Stimulated activated naive CD8-positive, alpha-beta T cell treated with anti-CD3 and anti-CD28 coated beads, Interleukin-15, Interleukin-2, amounts not matched to agents 100 U/mL and 50 U/mL, for 24 hours (primary cell): ENCODE results near the gene PBX4.

ENCODE experiments used
- ATAC-seq: fragments of 150-1000 bp; cut with Tn5 transposase; one replicate; pipeline ENCODE4 v1.10.0; 2021
- DNase-seq: peaks from one replicate; pipeline ENCODE4 v3.0.0; 2021

The PBX4 gene

DNA sequence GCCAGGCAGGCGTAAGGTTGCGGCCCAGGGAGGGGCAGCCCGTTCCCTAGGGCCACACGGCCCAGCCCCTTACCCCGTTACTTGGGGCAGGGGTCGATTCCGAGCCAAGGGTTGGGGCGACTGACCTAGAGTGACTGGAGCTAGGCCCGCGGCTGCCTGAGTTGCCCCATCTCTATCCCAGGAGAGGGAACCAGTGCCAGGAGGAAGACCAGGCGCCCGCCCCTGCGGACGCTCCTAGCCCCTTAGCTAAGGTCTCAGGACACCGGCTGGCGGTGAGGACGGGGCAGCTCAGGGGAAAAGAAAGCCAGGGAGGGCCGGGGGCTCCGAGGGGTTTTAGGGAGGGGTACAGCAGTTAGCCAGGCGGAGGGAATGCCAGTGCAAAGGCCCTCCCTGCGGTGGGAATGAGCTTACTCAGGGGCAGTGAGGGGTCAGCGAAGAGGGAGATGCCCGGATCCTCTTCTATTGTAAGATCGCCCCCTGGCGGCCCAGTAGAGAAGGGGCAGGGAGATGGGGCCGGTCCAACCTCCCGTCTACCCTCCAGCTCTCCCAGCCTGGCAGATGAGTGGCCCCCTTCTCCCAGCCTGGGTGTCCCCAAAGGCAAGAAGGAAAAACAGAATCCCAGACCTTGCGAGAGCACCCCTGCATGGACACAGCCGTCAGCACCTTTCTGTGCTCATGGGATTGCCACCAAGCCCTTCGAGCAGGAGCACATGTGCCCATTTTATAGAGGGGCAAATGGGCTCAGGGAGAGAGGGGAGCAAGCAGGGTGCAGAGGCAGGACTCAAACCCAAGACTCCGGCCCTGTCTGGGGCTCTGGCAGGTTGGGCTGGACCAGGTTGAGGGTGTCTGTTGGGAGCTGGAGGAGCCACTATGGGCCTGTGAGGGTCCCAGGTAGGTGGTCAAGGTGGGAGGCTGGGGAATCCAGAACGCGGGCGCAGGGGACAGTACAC lies 64.1 kb downstream of the PBX4 start:
- DNase-seq: peak; percentile 79
- peak; percentile 40 for ATAC-seq

- ATAC-seq: no peak
- no peak for DNase-seq
Measured at GRCh38 chr19:19553670-19554069, 64.8 kb downstream of the PBX4 start.

DNA sequence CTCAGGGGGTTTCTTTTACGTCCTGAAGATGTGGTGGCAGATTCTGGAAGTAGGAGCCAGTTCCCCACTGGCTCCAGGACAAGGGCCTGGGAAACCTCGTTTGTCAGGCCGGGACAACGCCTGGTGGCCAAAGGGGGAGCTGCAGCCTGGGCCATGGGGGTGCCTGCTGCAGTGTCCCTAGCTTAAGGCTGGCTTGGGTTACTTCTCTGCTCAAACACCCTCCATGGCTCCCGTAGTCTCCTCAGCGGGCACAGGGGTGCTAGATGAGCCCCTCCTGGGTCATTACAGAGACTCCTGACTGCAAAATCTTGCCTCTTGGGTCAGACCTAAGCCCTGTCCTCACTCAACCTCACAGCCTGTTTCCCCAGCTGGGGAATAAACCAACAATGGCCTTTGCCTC lies 65.7 kb downstream of the PBX4 start:
- DNase-seq (peak; percentile 50), ATAC-seq (no peak)

- no peak for DNase-seq
- ATAC-seq: no peak
Measured at GRCh38 chr19:19551853-19552192, 66.7 kb downstream of the PBX4 start.

DNA sequence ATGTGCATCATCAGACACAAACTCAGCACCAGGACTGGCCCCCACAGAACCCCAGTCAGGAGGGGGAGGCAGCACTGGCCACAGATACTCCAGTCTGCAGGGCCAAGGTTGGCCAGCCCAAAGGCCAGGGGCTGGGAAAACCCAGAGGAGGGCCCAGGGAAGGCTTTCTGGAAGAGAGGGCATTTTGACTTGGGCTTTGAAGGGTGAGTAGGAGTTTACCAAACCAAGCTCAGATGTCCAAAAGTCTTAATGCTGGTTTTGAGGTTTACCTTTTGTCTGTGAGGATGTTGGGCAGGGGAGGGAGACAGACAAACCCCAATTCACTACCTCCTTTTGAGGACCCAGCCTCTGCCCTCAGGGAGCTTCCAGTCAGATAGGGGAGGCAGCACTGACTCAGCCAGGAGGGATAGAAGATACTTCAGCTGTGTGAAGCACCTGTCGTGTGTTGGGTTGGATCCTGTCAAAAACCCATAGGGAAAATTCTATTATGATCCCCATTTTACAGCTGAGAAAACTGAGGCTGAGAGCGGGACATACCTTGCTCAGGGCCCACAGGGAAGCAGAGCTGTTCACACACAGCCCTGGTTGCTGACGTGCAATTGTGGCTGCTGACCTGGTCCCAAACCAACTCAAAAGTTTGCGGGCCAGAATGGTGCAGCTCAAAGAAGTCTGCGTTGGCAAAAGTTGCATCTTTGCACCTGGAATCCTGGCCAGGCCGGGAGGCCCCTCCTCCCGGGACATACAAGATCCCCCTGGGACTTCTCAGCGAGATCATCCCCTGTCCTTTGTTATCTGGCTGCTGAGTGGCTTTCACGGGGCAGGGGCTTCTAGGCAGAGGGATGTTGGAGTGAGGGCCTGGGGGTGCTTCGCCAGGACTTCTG lies 67.3 kb downstream of the PBX4 start:
- ATAC-seq (no peak), DNase-seq (no peak)

DNA sequence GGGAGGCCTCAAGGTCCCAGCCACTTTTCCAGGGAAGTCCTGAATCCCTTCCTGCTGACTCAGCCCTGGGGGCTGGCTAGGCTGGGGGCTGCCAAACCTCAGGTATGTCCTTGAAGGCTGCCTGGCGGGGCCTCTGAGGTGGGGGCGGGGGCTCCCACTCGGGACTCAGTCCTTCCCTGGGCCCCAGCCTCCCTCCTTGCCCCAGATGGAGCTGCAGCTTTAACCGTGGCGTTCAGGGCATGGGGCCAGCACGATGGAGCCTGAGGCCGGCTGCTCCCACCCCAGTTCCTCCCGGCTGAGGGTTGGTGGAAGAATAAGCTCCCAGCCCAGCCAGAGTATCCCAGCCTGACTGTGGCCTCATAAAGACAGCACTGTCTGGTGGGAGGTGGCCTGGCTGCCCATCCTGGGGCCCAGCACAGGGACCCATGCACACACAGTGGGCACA lies 68.0 kb downstream of the PBX4 start:
- DNase-seq: no peak
- no peak for ATAC-seq

GRCh38 chr19:19549804-19550464 lies 68.6 kb downstream of the PBX4 start:
- no peak for ATAC-seq
- DNase-seq: no peak

DNA sequence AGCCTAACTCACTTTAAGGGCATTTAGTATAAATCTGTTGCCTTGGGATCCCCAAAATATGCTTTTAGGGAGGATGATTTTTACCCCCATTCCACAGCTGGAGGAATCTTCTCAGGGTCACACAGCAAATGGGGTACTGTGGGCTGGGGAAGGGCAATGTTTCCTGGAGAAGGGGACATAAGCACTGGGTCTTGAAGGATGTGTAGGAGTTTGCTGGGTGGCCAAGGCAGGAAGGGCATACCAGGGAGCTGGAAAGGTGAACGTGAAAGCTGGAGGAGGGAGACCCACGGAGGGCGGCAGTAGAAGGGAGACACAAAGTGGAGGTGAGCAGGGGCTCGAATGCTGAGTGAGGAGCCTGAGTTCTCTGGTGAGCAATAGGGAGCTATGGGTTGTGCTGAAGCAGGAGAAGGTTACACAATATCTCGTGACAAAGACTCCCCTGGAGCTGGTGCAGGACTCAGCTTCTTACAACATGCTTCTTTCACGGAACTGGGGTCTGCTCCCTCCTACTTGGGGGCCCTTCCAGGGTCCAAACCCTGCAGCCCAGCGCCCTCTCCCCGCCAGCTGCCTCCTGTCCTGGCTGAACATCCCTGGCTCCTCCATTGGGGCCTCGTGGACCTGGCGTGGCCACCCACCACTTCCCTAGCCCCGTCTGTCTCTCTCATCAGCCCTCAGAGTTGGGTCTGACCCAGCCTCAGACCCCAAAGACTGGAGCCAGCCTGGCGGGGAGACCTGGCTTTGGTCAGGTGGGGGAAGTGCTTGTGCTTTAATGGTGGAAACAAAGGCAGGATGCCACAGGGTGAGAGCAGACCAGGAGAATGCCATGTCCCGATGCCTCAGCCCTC lies 69.3 kb downstream of the PBX4 start:
- ATAC-seq (no peak), DNase-seq (no peak)

- ATAC-seq (no peak), DNase-seq (no peak)
Measured at GRCh38 chr19:19547674-19548336, 70.7 kb downstream of the PBX4 start.

GRCh38 chr19:19546751-19547162 lies 71.7 kb downstream of the PBX4 start:
- DNase-seq (no peak), ATAC-seq (no peak)

GRCh38 chr19:19545707-19546106 lies 72.8 kb downstream of the PBX4 start:
- DNase-seq (no peak), ATAC-seq (no peak)

DNA sequence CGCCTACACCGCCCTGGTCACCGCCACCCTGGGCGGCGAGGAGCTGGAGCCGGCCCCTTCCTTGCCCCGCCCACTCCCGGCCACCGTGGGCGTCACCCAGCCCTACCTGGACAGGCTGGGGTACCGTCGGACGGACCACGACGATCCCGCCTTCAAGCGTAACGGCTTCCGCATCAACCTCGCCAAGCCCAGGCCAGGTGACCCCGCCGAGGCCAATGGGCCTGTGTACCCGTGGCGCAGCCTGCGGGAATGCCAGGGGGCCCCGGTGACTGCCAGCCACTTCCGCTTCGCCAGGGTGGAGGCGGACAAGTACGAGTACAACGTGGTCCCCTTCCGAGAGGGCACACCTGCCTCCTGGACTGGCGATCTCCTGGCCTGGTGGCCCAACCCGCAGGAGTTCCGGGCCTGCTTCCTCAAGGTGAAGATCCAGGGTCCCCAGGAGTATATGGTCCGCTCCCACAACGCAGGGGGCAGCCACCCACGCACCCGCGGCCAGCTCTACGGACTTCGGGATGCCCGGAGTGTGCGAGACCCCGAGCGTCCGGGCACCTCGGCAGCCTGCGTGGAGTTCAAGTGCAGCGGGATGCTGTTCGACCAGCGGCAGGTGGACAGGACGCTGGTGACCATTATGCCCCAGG lies 73.4 kb downstream of the PBX4 start:
- no peak for ATAC-seq
- DNase-seq: no peak

DNA sequence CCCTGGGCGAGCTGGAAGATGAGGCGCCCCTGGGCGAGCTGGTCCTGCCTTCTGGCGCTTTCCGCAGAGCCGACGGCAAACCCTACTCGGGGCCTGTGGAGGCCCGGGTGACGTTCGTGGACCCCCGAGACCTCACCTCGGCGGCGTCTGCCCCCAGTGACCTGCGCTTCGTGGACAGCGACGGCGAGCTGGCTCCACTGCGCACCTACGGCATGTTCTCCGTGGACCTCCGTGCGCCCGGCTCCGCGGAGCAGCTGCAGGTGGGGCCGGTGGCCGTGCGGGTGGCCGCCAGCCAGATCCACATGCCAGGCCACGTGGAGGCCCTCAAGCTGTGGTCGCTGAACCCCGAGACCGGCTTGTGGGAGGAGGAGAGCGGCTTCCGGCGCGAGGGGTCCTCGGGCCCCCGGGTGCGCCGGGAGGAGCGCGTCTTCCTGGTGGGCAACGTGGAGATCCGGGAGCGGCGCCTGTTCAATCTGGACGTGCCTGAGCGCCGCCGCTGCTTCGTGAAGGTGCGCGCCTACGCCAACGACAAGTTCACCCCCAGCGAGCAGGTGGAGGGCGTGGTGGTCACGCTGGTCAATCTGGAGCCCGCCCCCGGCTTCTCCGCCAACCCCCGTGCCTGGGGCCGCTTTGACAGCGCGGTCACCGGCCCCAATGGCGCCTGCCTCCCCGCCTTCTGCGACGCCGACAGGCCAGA lies 74.1 kb downstream of the PBX4 start:
- DNase-seq (no peak), ATAC-seq (no peak)

DNA sequence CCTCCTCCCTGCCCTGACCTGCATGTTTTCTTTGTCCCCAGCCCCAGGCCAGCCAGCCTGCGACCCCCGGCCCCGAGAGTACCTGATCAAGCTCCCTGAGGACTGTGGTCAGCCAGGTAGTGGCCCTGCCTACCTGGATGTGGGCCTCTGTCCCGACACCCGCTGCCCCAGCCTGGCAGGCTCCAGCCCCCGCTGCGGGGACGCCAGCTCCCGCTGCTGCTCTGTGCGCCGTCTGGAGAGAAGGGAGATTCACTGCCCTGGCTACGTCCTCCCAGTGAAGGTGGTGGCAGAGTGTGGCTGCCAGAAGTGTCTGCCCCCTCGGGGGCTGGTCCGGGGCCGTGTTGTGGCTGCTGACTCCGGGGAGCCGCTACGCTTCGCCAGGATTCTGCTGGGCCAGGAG lies 74.8 kb downstream of the PBX4 start:
- ATAC-seq (no peak), DNase-seq (no peak)

DNA sequence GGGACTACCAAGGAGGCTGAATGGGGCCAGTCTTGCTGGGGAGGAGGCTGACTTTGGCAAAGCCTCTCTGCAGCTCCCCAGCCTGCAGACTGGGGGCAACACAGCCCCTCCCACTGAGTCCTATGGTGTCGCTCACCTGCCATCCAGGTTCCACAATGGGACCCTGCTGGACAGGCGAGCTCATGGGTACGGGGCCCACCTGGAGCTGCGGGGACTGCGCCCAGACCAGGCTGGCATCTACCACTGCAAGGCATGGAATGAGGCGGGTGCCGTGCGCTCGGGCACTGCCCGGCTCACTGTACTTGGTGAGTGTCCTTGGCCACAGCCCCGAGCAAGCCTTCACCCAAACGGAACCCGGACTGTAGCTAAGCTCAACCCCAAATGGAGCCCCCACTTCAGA lies 75.4 kb downstream of the PBX4 start:
- DNase-seq: no peak

GRCh38 chr19:19542507-19542906 lies 76.0 kb downstream of the PBX4 start:
- DNase-seq: no peak
- ATAC-seq: no peak

More for the DNA sequence above, 75.4 kb downstream of the PBX4 start:
- ATAC-seq: no peak

DNA sequence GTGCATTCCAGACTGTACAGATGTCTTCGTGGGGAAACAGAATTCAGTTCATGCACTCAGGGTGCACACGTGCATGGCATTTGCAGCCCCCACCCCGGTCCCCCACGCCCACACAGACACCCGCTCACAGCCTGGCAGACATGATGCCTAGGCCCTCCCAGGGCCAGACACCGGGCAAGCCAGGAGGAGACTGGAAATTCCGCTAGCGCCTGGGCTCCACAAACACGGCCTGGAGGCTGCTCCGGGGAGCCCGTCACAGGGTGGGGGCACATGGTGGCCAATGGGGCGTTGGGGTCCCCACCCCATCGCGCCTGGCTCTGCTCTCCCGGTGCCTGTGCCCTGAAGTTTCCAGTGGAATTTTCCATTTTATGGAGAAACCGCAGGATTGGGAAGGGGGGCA lies 76.9 kb downstream of the PBX4 start:
- DNase-seq (no peak), ATAC-seq (no peak)

- DNase-seq: peak; percentile 86
Measured at GRCh38 chr19:19540715-19541515, 77.6 kb downstream of the PBX4 start.

More at GRCh38 chr19:19540715-19541515, 77.6 kb downstream of the PBX4 start:
- peak; percentile 82 for ATAC-seq
